Hippocampal formation (tissue), 2 donors: Measurements from ENCODE around the gene RAE1.
"Not testable (repeated sequence)": the region's sequence is repeated elsewhere in the genome, so short reads cannot be mapped to it uniquely, and the experiment has no call there.

ENCODE experiments used
- DNase-seq, 2 donors: peaks; one replicate each; lab custom pipeline; 2025; lab: John Stamatoyannopoulos, UW

The RAE1 gene

DNA sequence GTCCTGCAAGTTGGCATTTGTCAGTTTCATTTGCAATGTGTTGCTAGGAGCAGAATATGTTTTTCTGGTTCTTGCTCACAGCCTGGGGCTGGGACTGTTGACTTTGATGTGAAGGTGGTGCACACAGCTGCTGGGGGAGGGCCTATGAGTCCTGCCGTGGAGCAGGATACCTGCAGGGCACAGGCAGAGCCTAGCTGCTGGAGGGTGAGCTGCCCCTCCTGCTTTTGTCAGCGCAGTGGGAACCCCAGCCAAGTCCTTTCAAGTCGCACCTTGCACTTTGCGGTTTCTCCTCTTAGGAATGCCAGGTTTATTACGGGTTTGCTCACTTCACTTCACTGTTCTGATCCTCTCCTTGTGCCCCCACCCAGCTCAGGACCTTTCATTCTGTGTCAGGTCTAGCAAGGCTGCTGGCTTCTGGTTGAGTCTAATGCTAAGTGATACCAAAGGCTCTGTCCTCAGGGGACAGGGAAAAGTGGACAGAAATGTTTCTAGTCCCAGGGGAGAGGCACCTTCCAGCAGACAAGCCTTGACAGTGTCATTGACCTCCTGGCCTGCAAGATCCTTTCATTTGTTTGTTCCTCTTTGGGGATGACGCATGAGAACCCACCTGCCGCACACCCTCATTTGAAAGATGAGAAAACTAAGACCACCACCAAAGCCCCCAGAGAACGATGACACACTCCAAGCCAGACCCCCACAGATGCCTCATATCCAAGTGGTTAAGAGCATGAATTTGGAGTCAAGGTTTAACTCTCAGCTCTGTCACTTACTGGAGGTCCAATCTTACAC lies 24.2 kb upstream of the RAE1 start:
- no peak for DNase-seq

DNA sequence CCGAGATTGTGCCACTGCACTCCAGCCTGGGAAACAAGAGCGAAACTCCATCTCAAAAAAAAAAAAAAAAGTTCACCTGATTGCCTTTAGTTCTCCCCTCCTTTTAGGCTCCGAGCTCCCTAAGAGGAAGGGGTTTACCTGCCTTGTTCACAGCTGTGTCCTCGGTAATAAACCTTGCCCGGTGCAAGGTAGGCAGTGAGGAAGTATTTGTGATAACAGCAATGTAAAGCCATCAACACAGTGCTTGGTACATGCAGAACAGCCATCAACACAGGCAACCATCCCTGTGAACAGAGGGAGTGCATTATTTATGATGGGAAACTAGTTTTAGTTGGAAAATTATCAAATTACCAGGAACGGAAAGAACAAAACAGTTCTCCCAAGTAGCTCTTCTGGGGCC lies 23.2 kb upstream of the RAE1 start:
- DNase-seq = no peak

DNA sequence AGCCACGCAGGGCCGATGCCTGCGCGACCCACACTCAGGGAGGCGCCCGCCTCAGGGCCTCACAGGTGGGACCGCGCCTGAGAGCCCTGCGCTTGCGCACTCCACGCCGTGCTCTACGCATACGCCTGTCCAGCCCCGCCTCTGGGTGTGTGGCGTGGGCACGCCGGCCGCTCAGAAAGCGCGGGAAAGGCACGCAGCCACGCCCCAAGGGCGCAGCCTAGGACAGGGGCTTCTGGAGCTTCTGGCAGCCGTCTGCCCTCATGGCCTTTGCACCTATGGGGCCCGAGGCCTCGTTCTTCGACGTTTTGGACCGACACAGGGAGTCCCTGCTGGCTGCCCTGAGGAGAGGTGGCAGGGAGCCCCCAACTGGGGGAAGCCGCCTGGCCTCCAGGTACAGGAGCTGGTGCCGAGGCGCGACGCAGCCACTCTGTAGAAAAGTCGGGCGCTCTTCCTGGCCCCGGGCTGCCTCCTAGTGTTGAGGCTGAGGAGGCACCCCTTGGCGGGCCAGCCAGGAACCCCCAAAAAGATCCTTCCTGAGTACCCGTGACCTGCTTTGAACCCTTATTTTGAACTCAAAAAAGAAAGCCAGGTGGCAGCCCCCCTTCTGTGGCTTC lies 21.3 kb upstream of the RAE1 start, which contains the start of gene SPO11:
Gene SPO11 (plus strand): TSS at position 196 of the 614 bp plus-strand sequence. CDS start 65 bp downstream, at position 261.
- DNase-seq = no peak

DNA sequence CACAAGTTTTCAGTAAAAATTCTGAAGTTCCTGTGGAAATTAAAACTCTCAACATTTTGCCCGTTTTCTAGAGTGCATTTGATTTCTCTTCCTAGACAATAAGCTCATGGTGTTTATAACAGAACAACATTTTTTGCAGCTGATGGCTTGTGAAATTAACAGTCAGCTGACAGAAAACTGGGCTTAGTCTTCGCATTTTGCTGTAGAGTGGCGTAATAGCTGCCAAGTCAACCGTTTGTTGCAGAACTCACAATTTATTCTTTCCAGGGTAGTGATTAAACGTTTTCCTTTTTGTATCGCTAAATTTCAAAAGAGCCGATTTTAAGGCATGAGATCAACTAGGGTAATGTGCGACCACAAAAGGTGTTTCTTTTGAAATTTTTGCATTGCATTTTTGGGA lies 20.1 kb upstream of the RAE1 start:
- peak in 1 of 2 donors; percentile 78 for DNase-seq

DNA sequence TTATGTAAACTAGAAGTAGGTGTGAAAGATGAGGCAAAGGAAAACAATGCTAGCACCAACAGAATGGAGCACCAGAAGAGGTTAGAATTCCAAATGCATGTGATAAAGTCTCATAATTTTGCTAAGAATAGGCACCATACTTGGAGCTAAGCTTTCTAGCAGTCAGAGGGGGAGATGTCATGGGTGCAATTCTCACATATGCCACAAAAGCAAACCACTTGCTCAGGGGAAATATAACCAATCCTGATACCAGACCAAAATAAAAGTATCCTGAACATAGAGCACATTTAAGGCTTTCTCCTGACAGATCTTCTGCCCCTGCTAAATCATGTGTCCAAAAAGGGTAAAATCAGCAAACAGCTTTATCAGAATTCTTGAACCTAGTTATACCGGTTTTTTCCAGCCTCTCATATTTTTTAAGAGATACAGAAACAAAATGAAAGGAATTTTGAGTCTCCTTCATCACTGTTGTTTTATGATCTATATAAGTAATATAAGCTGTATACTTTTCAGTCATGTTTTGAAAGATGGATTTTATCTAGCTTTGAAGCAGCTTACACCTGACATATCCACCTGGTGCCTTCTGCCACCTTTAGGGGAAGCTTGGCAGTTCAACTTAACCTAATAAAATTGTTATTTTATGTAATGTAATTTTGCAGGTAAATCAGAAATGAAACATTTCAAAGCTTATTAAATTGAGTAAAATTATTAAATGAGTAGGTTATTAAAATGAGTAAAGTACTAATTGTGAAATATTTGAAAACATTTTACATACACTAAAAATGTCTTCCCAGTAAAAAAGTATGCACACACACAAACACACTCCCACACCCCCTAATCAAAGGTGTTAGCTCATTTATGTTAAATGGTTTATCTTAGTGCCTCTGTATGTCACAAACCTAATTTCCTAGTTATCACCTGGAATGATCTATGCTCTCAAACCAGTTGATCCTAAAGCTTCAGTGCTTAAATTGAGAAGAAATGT lies 18.7 kb upstream of the RAE1 start:
- no peak for DNase-seq

DNA sequence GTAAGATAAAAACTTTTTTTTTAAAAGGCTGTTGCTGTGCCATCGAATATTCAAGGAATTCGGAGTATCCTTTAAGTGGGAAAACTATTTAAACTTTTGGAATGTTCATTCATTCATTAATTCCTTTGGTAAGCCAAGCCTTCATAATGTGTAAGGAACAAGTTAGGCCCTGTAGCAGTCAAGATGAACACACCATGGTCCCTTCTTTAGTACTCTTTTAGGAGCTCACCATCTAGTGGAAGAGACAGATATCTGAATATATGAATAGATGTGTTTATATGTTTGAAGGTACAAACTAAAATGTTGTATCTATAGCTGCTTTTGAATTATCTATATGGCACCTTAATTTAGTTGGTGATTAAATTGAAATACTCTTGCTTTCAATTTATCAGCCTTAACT lies 15.7 kb upstream of the RAE1 start:
- peak in 1 of 2 donors; percentile 31 for DNase-seq

DNA sequence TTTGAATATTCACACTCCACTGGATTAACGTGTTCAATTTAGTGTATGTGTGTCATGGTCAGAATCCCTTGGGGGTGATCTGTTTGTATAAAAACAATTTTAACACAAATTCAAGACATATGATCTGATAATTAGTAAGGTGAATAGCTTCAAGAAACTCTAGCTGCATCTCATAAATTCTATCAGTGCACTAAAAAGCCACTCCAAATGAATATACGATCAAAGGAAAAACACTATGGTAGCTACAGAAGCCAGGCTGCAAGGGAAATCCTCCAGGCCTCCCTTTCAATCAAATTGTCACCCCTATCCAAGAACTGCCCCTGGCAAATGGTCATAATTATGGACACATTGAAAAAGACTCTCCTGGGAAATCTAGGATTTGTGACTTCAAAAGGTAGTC lies 9.4 kb upstream of the RAE1 start:
- no peak for DNase-seq

DNA sequence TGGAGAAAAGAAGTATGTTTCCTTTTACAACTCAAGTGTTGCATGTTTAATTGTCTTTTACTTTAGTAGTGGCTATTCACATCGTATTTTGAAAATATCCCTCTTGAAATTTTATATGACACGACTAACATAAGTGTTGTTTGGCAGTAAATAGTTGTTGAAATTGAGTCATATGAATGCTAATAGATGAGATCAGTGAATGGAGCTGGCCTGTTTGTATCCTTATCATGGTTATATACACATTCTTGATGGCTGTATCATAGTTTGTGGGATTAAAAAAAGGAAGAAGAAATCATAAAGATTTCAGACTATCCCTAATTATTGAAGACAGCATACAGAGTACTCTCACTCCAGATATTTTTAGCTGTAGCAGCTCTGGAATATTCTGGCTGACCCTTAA lies 8.2 kb upstream of the RAE1 start:
- DNase-seq = no peak

DNA sequence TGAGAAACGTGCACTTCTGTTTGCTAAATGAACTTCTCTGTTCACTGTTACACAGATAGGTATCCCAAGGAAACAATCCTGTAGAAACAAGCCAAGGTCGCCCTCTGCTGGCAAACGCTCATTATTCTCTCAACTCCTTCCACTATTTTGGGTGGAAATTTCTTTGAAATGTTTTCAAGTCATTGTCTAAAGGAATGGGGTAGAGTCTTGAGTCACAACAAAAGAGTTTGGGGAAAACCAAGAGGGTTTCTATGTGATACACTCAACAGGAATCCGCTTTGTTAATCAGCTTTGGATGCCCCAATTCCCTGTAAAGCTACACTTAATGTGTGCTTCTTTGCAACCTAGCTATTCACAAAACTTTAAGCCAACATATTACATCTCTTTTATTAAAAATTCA lies 4.6 kb upstream of the RAE1 start:
- peak; percentile 53 to 72 for DNase-seq

DNA sequence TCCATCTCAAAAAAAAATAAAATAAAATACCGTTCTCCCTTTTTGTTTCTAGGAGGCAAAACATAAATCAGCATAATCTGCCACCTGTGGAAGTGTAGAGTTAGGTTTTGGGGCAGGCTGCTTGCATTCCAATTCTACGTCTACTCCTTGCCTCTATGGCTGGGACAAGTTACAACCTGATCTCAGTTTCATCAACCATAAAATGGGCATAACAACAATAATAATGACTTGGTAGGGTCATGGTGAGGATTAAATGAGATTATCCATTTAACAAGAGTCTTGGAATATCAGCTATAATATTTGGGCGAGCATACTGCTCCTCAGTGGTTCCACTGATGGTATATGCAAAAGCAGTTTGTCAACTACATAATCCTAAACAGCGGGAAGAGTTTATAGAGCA lies 3.7 kb upstream of the RAE1 start:
- no peak for DNase-seq

DNA sequence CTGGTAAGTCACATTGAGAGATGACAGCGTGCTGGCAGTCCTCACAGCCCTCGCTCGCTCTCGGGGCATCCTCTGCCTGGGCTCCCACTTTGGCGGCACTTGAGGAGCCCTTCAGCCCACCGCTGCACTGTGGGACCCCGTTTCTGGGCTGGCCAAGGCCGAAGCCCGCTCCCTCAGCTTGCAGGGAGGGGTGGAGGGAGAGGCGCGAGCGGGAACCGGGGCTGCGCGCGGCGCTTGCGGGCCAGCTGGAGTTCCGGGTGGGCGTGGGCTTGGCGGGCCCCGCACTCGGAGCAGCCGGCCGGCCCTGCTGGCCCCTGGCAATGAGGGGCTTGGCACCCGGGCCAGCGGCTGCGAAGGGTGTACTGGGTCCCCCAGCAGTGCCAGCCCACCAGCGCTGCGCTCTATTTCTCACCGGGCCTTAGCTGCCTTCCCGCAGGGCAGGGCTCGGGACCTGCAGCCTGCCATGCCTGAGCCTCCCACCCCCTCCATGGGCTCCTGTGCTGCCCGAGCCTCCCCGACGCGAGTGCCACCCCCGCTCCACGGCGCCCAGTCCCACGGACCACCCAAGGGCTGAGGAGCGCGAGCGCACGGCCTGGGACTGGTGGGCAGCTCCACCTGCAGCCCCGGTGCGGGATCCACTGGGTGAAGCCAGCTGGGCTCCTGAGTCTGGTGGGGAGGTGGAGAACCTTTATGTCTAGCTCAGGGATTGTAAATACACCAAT lies 2.7 kb upstream of the RAE1 start:
- not testable (repeated sequence) for DNase-seq

DNA sequence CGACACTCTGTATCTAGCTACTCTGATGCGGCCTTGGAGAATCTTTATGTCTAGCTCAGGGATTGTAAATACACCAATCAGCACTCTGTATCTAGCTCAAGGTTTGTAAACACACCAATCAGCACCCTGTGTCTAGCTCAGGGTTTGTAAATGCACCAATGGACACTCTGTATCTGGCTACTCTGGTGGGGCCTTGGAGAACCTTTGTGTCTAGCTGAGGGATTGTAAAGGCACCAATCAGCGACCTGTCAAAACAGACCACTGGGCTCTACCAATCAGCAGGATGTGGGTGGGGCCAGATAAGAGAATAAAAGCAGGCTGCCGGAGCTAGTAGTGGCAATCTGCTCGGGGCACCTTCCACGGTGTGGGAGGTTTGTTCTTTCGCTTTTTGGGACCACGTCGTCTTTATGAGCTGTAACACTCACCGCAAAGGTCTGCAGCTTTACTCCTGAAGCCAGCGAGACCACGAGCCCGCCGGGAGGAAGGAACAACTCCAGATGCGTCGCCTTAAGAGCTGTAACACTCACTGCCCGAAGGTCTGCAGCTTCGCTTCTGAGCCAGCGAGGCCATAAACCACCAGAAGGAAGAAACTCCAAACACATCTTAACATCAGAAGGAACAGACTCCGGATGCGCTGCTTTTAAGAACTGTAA lies 2.0 kb upstream of the RAE1 start:
- DNase-seq = not testable (repeated sequence)

DNA sequence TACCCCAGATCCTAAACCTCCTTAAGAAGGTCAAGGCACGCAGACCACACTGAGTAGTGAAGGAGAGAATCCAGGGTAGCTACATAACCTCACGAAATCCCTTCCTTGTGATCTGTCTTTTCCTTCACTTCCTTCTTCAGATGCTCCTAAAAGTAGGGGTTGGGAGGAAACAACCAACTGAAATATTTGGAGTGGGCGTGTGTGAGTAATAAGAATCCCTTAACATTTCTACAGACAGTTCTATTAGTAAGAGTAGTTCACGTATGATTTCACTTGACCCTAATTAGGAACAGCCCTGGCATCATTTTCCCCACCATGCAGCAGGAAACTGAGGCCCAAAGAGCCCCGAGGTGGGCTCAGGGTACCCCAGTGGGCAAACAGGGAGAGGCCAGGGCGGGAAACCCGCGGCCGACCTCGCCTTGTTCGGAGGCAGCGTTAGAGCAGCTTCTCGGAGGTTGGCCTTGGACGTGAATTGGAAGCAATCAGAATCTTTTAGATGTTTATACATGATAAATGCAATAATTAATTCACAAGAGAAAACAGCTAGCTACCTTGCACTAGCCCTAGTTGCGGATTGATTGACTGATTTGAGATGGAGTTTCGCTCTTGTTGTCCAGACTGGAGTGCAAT lies 859 bp upstream of the RAE1 start:
- no peak for DNase-seq

DNA sequence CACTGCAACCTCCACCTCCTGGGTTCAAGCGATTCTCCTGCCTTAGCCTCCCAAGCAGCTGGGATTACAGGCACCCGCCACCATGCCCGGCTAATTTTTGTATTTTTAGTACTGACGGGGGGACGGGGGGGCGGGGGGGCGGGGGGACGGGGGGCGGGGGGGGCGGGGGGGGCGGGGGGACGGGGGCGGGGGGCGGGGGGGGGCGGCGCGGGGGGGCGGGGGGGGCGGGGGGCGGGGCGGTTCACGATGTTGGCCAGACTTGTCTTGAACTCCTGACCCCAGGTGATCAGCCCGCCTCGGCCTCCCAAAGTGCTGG lies 371 bp upstream of the RAE1 start:
- not testable (repeated sequence) for DNase-seq

DNA sequence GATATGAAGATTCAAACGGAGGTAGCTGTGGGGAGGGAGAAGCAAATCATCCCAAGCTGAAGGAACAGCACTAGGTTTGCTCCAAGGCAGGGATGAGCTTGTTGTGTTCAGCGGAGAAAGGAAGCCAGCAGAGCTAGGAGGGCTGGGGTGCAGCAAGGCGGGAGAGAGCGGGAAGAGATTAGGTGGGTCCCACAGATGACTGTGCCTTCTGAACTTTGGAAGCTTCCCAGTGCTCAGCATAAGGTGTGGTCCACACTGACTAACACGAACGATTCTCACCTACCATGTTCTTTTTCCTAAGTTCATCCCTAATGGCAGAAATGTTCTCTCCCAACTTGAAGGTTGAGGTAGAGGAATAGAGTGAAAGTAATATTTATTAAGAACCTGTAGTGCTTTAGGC lies 1.2 kb downstream of the RAE1 start:
- no peak for DNase-seq

DNA sequence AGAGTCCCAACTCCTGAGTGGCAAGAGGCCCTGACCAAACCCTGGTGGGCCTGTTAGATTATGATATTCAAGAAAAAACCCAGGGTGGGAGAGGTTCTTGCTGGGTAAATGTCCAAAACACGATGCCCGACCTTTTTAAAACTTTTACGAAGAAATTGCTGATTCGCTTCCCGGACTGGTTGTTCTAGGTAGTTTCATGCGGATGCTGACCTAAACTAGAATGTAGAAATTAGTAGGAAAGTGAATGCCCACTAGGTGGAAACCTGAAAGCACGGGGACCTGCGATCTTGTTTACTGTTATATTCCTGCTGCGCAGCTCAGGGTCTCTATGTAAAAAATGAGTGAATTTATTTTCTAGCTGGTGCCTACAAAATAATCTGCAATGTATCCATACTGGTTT lies 2.3 kb downstream of the RAE1 start:
- no peak for DNase-seq

DNA sequence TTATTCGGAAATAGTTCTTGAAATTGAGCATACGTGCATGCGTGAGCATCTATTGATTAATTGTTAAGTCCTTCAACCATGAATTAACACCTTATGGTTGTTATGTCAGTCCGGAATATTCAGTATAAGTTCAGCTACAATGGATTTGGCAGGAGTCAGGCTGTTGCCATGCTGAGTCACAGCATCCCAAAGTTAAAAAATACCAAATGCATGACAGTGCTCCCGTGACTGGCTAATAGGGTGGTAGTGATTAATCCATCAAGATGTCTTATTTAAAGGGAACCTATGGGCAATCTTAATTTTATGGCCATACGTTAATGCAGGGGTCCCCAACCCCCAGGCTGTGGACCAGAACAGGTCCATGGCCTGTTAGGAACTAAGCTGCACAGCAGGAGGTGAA lies 10.5 kb downstream of the RAE1 start:
- DNase-seq = no peak

DNA sequence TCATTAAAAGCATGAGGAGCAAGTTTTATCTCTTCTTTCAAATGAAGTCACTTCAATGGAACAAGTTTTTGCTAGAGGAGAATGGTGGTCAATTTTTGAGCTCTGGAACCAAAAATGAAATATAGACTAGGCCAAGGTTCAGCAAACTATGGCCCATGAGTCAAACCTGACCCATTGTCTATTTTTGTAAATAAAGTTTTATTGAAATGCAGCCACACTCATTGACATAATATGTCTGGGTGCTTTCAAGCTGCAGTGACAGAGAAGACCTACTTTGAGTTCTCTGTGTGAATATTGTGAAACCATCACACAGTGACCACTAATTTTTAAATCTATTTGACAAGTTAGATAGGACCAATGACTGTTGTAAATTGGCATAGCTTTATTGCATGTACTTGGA lies 13.4 kb downstream of the RAE1 start:
- DNase-seq = no peak

DNA sequence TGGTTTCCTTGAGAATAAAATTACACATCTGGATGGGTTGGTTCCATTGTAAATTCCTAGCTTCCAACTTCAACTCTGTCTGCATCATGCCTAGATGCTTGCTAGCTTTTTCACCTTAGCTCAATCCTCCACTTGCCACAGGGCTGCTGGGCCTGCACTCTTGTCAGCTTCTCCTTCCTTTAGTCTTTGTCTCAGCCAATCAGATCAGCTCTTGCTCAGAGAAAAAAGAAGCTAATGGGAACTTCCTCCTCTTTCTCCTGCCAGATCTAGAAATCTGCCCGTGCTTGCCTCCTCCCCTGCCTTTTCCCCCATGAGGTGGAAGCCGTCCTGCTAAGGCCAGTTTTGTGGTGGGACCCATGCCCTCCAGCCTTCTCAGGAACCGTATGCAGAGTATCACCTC lies 18.5 kb downstream of the RAE1 start:
- DNase-seq = no peak

DNA sequence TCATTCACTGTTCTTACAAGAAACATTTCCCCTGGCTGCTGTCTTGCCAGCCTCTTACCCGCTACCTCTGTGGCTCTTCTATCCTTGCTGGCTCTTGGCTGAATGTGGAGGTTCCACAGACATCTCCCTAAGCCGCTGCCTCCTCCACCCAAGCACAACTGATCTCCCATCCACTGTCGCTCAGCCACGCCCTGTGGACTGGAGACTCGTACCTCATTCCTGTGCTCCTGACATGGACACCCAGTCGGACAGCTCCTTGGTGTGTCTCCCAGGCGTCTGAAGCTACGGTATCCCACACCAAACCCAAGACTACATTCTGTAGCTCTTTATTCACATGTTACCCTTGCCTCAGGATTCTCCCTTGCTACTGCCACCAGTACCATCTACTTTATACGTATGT lies 19.3 kb downstream of the RAE1 start:
- DNase-seq = no peak

DNA sequence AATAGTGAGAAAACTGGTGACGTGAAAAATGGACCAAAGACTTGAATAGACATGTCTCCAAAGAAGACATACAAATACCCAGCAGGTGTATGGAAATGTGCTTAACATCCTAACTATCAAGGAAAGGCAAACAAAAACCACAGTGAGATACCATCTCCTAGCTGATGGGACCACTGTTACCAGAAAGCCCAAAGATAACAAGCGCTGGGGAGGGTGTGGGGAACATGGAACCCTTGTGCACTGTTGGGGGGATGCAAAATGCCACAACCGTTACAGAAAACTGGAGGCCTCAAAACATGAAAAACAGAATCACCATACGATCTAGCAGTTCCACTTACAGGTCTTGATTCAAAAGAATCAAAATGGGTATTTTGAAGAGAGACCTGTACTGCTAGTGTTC lies 20.3 kb downstream of the RAE1 start:
- DNase-seq = no peak
